Measurements from ENCODE around the gene LAMA3. TPM values are rescaled to one million over a fixed set of nuclear protein-coding genes. Genes with fewer than 3 reads are reported as not detected.

The LAMA3 gene
- total RNA-seq, 1 donor from 2014 or later: 4.1 TPM

DNA sequence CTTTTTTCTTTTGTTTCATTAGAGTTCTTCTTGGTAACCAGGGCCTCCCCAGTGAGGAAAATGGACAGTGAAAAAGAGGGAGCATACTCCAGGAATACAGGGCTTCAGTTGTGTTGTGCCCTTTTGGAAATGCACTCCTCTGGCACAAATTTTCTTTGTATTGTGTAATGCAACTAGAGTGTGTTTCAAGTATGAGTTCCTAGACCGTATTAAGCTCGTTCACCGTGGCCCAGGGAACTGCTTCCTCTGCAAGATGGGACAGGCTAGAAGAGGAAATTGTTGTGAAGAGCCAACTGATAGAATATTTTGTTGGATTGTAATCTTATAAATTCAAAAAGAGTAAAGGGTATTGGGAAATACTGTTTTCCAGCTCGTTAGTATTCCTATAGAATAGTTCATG is 188.1 kb downstream of the LAMA3 start:
- DNase-seq (ENCODE audit: missing footprints) (no peak), ATAC-seq (no peak)
- intact Hi-C loops (cut with DNase I): no loop called here

DNA sequence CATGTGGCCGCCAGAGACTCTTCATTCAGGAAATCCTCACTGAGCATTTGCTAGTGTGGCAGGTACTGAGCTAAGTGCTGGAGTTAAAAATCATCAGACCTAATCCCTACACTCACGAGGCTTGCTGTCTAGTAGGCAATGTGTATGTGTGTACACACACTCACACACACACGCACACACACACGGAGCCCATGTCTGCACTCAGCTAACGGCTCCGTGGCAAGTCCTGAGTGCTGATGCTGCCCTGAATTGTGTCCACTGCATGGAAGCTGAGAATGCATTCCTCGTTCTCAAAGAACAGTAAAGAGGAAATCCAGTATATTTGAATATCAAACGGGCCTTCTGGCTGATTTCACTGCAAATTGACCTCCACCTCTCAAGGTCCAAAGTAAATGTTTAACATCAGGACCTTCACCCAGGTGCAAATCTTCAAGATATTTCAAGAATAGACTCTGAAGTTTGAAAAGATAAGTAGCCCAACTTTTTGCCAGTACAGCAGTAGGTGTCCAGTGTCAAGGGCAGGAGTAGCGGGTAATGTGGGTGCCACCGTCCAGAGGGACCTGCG is 189.2 kb downstream of the LAMA3 start:
- no peak for ATAC-seq
- DNase-seq (ENCODE audit: missing footprints): no peak
- intact Hi-C loops (cut with DNase I): no loop called here

DNA sequence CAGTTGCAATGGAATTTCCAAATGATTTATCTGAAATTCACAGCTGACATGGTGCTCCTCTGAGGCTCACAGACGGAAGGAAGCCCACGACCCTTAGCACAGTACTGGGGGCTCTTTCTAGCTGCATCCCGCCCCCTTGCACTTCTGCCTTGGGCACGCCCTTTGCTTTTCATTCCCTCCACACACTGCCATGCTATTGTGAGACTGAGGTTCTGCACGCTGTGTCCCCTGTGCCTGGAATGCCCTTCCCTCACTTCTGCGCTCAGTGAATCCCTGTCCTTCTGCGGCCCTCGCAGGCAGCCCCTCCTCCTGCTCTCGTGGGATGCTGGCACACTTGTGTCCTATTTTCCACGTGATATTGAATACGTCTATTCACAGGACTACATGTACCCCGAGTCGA is 189.9 kb downstream of the LAMA3 start:
- DNase-seq (ENCODE audit: missing footprints) (no peak), ATAC-seq (no peak)
- intact Hi-C loops (cut with DNase I): no loop called here

DNA sequence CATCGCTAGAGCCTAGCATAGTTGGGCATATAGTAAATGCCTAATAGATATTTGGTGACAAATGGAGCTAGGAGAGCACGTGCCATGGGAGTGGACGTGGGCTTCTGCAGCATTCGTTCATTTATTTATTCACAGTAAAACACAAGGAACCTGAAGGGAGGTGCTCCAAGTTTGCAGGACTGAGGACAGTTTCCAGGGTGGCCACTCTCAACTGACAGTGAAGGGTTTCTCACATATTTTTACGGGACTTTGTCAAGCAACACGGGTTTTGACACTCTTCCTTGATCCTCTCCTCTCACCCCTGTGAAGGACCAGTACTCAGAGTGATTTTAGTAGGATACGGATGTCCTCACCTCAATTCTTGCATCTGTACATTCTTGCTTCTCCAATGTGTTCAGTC is 190.3 kb downstream of the LAMA3 start:
- intact Hi-C loops (cut with DNase I): no loop called here
- no peak for DNase-seq (ENCODE audit: missing footprints)
- no peak for ATAC-seq

DNA sequence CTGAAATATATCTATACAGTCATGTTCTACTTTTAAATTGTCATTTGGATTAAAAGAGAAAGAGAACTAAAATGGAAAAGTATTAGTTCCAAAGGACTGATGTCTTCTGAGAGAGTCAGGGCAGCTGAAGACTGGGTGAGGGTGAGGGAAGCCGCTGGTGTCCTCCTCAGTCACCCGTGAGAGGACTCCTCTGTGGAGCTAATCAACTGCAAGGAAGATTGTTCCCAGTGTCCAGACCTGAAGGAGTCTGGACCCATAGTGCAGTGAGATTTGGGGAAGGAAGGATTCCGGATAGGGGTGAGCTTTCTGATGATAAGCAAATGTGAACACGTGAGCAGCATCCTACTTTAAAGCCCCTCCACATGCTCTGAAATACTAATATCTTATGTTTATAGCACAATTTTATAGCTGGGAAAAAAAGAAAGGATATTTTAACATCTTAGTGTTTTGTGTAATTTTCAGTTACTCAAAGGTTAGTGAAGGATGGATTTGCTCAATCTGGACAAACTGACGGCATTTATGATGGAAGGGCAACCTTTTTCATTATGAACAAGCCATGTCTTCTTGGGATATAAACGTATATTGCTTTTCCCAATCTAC is 190.8 kb downstream of the LAMA3 start:
- ATAC-seq: no peak
- intact Hi-C loops (cut with DNase I): no loop called here
- DNase-seq (ENCODE audit: missing footprints): no peak

DNA sequence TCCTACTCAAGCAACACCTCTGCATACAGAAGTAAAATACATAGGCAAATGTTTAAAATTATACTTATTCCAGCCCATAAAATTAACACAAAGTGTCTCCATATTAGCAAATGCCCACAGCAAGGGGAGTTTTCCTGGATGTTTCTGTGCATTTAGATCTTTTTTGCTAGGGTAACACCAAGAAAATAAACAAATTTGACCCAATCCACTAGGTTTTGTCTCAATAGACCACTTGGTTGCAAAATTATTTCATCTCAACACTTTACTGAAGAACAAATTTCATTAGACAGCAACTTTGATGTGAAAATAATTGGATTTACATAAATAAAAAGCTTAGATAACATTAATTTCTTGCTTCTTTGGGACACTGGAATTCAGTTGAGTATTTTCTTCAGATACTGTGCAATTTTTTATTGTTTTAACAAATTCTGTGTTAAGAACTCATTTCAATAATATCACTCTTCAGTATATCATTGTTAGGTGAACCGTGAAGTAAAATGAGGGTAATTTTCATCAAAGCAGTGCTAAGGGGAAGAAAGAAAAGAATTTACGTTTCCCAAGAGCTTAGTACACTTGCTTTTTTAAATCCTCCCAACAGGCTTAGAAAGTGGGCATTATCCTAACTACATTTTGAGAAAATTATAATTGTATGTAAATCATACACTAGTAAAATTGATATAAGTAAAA is 191.8 kb downstream of the LAMA3 start:
- DNase-seq (ENCODE audit: missing footprints) (no peak), ATAC-seq (no peak)
- intact Hi-C loops (cut with DNase I): no loop called here

DNA sequence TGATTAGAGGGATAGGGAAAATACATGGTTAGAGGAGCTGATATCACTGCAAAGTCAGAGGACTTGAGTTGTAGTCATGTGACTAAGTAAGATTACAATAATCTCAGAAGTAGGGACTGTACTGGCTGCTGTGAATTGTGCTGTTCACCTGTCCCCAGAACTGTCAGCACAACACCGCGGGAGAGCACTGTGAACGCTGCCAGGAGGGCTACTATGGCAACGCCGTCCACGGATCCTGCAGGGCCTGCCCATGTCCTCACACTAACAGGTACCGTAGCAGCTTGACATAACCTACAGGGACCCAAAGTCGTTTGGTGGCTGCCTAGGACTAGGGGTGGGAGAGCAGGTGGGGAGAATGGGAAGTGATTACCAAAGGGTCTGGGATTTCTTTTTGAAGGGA is 192.5 kb downstream of the LAMA3 start:
- DNase-seq (ENCODE audit: missing footprints) (no peak), ATAC-seq (no peak)
- intact Hi-C loops (cut with DNase I): no loop called here

DNA sequence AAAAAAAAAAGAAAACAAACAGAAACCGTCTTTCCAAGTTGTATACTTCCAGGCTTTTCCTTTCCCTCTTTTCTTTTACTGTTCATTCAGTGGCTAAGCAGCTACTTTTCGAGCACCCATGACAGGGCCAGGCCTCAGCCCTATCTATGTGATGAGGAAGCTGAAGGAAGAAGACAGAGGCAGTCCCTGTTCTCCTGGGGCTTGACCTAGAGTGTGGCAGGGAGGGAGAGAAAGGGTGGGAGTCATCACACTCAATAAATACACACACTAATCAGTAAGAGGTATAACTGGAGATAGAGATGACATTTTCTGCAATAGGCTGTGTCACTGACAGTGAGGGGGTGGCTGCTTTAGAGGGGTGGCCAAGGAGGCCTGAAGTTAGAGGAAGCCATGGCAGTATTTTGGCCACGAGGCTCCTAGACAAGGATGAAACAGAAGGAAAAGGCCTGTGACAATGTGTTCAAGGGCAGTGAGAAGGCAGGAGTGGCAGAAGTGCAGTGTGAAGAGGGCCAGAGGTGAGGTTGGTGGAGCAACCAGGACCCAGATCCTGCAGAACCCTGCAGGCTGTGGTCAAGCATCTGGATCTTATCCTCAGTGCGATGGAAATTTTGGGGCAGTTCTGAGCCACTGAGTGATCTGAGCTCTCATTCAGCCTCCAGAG is 193.5 kb downstream of the LAMA3 start:
- intact Hi-C loops (cut with DNase I): no loop called here
- ATAC-seq: no peak

DNA sequence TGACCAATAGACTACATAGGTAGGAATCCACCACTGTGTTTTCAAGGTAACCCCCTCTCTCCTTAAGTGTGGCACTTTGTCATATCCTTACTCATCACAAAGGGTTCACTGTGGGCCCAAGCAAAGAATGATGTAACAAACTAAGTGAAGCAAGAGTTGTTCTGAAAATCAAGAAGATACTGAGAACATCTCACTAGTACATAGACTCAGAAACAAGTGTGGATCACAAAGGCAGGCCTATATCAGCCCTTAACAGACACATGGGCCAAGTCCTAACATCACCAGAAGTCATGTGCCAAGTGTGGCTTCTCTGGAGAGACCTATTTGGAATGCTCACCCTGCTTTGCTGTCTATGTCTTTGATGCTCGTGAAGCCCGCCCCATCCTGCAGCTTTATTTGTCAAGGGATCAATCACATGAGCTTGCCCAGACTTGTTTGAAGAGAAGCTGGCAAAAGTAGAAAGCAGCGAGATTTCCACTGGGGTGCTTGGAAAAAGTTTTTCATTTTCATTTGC is 194.1 kb downstream of the LAMA3 start:
- intact Hi-C loops (cut with DNase I): no loop called here
- no peak for DNase-seq (ENCODE audit: missing footprints)
- ATAC-seq: peak; percentile 77

More for the DNA sequence above, 193.5 kb downstream of the LAMA3 start:
- DNase-seq (ENCODE audit: missing footprints): no peak

DNA sequence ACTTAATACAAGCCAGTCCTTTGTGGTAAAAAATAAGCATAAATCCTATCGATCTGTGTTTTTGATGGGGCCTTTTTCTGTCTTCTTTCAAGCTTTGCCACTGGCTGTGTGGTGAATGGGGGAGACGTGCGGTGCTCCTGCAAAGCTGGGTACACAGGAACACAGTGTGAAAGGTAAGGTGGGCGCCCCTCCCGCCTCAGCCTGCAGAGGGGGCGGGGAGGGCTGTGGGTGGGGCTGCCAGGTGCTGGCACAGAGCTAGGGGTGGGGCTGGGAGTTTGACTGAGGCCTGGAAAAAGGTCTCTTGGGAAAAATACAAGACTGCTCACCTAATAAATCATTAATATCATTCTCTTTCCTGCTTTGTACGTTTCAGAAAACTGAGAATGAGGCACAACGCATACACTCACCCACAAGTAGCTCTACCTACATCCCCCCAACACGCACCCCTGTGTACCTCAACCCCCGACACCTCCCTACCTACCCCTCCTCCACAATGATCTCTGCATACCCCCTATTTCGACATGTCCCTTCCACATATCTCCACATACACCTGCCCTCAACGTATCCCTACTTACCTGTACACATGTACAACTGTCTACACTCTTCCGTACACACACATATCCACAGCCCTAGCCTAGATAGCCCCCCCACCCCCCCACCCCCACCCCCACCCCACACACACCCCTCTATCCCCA is 195.6 kb downstream of the LAMA3 start:
- DNase-seq (ENCODE audit: missing footprints) (no peak), ATAC-seq (peak; percentile 4)
- intact Hi-C loops (cut with DNase I): no loop called here

DNA sequence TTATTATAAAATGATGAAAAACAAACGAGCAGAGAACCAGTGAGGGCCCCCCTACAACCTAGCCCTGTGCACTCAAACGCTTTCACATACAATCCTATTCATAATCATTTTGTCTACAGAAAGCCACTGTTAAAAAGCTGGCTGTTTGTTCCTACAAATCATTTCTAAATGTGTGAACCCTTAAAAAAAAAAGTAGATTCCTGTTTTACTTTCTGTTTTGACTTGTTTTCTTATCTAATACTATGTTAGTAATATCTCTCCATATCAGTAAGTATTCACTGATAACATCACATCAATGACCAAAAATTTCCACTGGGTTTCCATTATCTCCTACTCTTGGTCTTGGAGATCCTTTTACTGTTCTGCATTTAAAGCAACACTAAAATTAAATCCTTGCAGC is 196.5 kb downstream of the LAMA3 start:
- ATAC-seq: no peak
- intact Hi-C loops (cut with DNase I): no loop called here
- no peak for DNase-seq (ENCODE audit: missing footprints)

DNA sequence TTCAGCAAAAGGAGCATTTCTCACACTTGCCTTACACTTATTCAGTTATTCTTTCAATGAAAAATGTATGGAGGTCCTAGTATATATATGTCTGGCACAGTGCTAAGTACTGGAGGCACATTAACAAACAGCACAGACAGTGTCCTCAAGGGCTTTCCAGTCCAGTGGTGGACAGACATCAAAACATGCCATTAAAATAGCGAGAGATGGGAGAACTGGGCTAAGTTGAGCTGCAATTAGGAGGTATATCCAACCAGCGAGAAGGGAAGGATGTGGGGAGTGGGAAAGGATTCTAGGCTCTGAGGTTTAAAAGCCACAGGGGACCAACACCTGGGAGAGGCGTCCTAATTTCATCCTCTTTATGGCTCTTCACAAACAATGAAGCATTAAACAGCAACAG is 197.8 kb downstream of the LAMA3 start:
- intact Hi-C loops (cut with DNase I): no loop called here
- ATAC-seq (no peak), DNase-seq (ENCODE audit: missing footprints) (no peak)

DNA sequence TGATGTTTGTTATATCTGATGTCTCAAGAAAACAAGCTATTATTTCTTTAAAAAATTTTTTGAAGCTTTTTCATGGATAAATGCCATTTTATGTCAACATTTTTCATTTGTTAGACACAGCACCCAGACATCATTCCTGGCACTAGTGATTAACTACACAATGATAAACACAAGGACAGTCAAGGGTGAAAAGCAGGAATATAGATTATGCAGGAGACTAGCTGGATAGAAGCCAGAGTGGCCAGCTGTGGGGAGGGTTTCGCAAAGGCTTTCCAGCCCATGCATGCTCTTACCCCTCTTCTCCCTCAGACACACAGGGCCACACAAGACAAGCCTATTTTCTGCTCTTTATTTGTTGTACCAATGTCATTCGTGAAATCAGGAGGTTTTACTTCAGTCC is 198.2 kb downstream of the LAMA3 start:
- no peak for ATAC-seq
- DNase-seq (ENCODE audit: missing footprints): no peak
- intact Hi-C loops (cut with DNase I): no loop called here

DNA sequence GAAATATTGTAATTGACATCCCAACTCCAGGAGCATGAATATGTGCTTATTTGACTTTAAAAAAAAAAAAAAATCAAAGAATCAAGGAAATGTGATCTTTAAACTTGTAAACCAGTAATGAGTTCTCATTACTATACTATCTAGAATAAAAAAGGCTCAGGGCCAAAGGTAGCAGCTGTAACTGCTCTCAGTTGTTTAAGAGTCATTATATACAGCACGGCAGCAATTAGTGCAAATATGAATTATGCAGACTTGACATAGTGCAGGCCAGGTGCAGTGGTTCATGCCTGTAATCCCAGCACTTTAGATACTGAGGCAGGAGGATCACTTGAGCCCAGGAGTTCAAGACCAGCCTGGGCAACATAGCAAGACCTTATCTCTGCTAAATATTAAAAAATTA is 199.6 kb downstream of the LAMA3 start:
- no peak for ATAC-seq
- intact Hi-C loops (cut with DNase I): no loop called here

DNA sequence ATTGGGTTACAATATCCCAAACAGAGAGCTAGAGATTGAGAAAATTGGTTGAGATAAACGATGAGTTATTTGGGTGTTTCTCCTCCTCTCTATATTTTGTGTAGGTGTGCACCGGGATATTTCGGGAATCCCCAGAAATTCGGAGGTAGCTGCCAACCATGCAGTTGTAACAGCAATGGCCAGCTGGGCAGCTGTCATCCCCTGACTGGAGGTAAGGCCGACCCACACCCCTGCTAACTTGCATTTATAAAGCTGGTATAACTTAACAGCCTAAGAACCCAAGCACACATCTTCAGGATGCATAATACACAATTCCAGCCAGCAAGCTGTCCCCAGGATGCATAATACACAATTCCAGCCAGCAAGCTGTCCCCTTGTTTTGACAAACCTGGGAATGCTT is 200.7 kb downstream of the LAMA3 start:
- ATAC-seq: no peak
- DNase-seq (ENCODE audit: missing footprints): no peak
- intact Hi-C loops (cut with DNase I): no loop called here

More for the DNA sequence above, 199.6 kb downstream of the LAMA3 start:
- no peak for DNase-seq (ENCODE audit: missing footprints)

DNA sequence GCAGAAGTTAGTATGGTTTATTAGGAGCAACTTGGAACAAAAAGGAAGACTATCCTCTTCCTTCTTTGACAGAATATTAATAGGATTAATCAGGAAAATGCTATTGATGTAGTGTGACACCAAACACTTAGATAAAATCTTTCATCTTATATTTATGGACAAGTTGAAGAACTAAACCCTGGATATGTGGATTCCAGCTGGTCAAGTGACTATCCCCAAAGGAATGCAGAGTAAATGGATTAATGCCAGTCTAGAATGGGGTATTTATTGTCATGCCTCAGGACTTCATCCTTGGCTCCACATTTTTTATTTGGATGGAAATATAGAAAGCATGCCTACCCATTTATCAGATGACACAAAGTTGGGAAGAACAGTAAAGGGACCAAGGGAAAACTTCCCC is 201.3 kb downstream of the LAMA3 start:
- intact Hi-C loops (cut with DNase I): no loop called here
- DNase-seq (ENCODE audit: missing footprints) (no peak), ATAC-seq (no peak)

DNA sequence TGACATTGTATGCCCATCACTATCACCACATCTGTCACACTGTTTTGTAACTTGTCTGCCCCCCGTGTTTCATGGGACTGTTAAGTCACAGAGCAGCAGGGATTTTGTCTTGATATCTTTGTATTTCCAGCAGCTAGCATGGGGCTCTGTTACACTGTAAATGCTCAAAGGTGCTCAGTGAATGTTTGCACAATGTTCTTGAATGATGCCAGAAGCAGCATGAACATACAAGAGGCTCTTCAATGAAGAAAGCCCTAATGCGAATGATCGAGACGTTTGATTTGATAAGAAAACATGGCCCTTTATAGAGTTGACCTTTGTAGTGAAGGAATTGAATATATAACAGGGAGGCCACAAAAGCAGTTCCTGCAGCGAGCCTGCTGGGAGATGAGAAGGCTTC is 204.4 kb downstream of the LAMA3 start:
- no peak for DNase-seq (ENCODE audit: missing footprints)
- no peak for ATAC-seq
- intact Hi-C loops (cut with DNase I): no loop called here

DNA sequence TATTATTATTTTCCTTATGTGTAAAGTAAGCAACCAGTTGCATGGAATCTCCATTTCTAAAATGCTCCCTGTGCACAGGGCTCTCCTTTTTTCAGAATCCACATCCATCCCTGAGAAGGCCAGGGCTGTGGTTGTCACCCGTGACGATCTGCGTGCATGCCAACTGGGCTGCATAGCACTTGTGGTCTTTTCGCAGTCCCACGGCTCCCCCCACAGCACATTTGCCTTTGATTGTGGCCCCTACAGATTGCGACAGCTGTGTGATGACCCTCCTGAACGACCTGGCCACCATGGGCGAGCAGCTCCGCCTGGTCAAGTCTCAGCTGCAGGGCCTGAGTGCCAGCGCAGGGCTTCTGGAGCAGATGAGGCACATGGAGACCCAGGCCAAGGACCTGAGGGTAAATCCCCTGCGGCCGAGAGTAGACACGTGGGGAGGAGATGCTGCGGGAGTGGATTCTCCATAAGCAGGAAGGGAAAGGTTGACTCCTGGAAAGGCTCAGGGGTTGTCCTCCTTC is 205.5 kb downstream of the LAMA3 start:
- DNase-seq (ENCODE audit: missing footprints): peak; percentile 65
- intact Hi-C loops (cut with DNase I): no loop called here
- no peak for ATAC-seq

DNA sequence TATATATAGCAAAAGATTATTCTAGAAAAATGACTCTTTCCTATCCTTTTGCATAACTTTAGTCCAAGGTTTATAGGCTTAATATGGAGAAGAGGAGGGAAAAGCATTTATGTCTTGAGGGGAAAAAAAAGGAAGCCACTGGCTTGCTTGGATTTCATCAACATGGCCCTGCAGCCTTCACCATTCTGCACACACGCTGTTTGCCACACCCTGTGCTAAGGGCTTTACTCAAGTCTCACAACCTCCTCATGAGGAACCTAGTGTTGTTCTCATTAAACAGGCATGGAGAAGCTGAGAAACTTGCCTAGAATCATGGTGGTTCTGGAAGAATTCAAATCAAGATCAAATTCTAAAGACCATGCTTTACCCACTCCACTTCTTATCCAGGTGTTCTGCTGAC is 208.0 kb downstream of the LAMA3 start:
- intact Hi-C loops (cut with DNase I): no loop called here
- ATAC-seq (no peak), DNase-seq (ENCODE audit: missing footprints) (no peak)
